ENCODE data around the gene HHEX. TPM values are rescaled to one million over a fixed set of nuclear protein-coding genes. Genes with fewer than 3 reads are reported as not detected.
"Not testable (repeated sequence)": the region's sequence is repeated elsewhere in the genome, so short reads cannot be mapped to it uniquely, and the experiment has no call there.

The HHEX gene
- total RNA-seq, 2 donors from 2014 or later, result 96.5 to 113 TPM

- H3K4me1 ChIP-seq (ENCODE audit: control insufficient read depth, insufficient read depth, low read length), result no peaks in the 10 kb centered on the region
- DNase-seq, result no peak
- Mint-ChIP-seq H3K27ac (no peak overlapping the region), H3K36me3 (ENCODE audit: low read depth) (peaks cover 54% of the 10 kb centered on the region), H3K27me3 (ENCODE audit: insufficient read depth) (no peaks in the 10 kb centered on the region), H3K9me3 (no peaks in the 10 kb centered on the region), H3K4me1 (no peaks in the 10 kb centered on the region), H3K4me3 (no peak overlapping the region)
- TF ChIP-seq, protein P1, sequence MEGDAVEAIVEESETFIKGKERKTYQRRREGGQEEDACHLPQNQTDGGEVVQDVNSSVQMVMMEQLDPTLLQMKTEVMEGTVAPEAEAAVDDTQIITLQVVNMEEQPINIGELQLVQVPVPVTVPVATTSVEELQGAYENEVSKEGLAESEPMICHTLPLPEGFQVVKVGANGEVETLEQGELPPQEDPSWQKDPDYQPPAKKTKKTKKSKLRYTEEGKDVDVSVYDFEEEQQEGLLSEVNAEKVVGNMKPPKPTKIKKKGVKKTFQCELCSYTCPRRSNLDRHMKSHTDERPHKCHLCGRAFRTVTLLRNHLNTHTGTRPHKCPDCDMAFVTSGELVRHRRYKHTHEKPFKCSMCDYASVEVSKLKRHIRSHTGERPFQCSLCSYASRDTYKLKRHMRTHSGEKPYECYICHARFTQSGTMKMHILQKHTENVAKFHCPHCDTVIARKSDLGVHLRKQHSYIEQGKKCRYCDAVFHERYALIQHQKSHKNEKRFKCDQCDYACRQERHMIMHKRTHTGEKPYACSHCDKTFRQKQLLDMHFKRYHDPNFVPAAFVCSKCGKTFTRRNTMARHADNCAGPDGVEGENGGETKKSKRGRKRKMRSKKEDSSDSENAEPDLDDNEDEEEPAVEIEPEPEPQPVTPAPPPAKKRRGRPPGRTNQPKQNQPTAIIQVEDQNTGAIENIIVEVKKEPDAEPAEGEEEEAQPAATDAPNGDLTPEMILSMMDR (conservative IDR thresholded peaks at IDR 0.05), result no peak
- no peak overlapping the region for H3K9ac ChIP-seq (ENCODE audit: extremely low read depth, low read length, poor library complexity, severe bottlenecking)
- H3K9me3 ChIP-seq (ENCODE audit: control insufficient read depth, low read length), result no peaks in the 10 kb centered on the region
- 92% methylated on average over 2 of the region's 2 CpGs; no CpG with 5 or more reads in 1 of the 2 experiments for WGBS, 2 experiments (ENCODE audit: insufficient coverage in 1 of 2, insufficient read length in 1 of 2)
- H3K27ac ChIP-seq (ENCODE audit: low read depth, low read length), result no peak overlapping the region
- H3K36me3 ChIP-seq (ENCODE audit: control insufficient read depth, insufficient read depth, low read length), result peaks cover 81% of the 10 kb centered on the region
- no peaks in the 10 kb centered on the region for H3K27me3 ChIP-seq (ENCODE audit: control insufficient read depth, insufficient read depth, low read length, poor library complexity, severe bottlenecking)
- no peak overlapping the region for H3K4me3 ChIP-seq (ENCODE audit: low read length)
Observed at GRCh38 chr10:92644921-92645320, 44.8 kb upstream of the HHEX start.

- H3K9me3 Mint-ChIP-seq; DNase-seq; H3K4me3 ChIP-seq (ENCODE audit: low read length); H3K4me1 ChIP-seq (ENCODE audit: control insufficient read depth, insufficient read depth, low read length); H3K9ac ChIP-seq (ENCODE audit: extremely low read depth, low read length, poor library complexity, severe bottlenecking); H3K27ac Mint-ChIP-seq; H3K27me3 Mint-ChIP-seq (ENCODE audit: insufficient read depth); H3K9me3 ChIP-seq (ENCODE audit: control insufficient read depth, low read length); H3K4me3 Mint-ChIP-seq; H3K27me3 ChIP-seq (ENCODE audit: control insufficient read depth, insufficient read depth, low read length, poor library complexity, severe bottlenecking); H3K27ac ChIP-seq (ENCODE audit: low read depth, low read length); H3K4me1 Mint-ChIP-seq: not testable (repeated sequence)
- peaks cover 92% of the 10 kb centered on the region for H3K36me3 ChIP-seq (ENCODE audit: control insufficient read depth, insufficient read depth, low read length)
- H3K36me3 Mint-ChIP-seq (ENCODE audit: low read depth), result peaks cover 63% of the 10 kb centered on the region
- 90 to 100% methylated on average over 3 of the region's 3 CpGs for WGBS, 2 experiments (ENCODE audit: insufficient coverage in 1 of 2, insufficient read length in 1 of 2)
Observed at GRCh38 chr10:92650864-92651263, 38.9 kb upstream of the HHEX start.

GRCh38 chr10:92655426-92655825, 34.3 kb upstream of the HHEX start:
- DNase-seq, result no peak
- H3K27ac Mint-ChIP-seq, result no peak overlapping the region
- no peaks in the 10 kb centered on the region for H3K9me3 Mint-ChIP-seq
- H3K4me1 ChIP-seq (ENCODE audit: control insufficient read depth, insufficient read depth, low read length), result no peaks in the 10 kb centered on the region
- no peaks in the 10 kb centered on the region for H3K27me3 Mint-ChIP-seq (ENCODE audit: insufficient read depth)
- H3K9me3 ChIP-seq (ENCODE audit: control insufficient read depth, low read length), result no peaks in the 10 kb centered on the region
- H3K4me3 Mint-ChIP-seq, result no peak overlapping the region
- H3K4me1 Mint-ChIP-seq, result no peaks in the 10 kb centered on the region
- no peak overlapping the region for H3K27ac ChIP-seq (ENCODE audit: low read depth, low read length)
- H3K27me3 ChIP-seq (ENCODE audit: control insufficient read depth, insufficient read depth, low read length, poor library complexity, severe bottlenecking), result no peaks in the 10 kb centered on the region
- no peak overlapping the region for H3K9ac ChIP-seq (ENCODE audit: extremely low read depth, low read length, poor library complexity, severe bottlenecking)
- H3K4me3 ChIP-seq (ENCODE audit: low read length), result no peak overlapping the region
- TF ChIP-seq, protein P1 (conservative IDR thresholded peaks at IDR 0.05), result no peak
- H3K36me3 ChIP-seq (ENCODE audit: control insufficient read depth, insufficient read depth, low read length), result peaks cover 48% of the 10 kb centered on the region
- peaks cover 31% of the 10 kb centered on the region for H3K36me3 Mint-ChIP-seq (ENCODE audit: low read depth)
- WGBS, 2 experiments (ENCODE audit: insufficient coverage in 1 of 2, insufficient read length in 1 of 2), result 91 to 100% methylated on average over 1 of the region's 1 CpG
